GM12873 (cell line): Measurements from ENCODE around the gene TMEM41B.

Experiments
- TF ChIP-seq, protein P1 (sequence below): IDR thresholded peaks from 2 replicates; pipeline ENCODE4 v1.5.1; 2012; ENCODE audit warnings: low read depth, mild to moderate bottlenecking, moderate library complexity, low read length, control low read depth; ENCODE audit not compliant: insufficient read depth; ENCODE audit errors: missing control alignments

The TMEM41B gene

DNA sequence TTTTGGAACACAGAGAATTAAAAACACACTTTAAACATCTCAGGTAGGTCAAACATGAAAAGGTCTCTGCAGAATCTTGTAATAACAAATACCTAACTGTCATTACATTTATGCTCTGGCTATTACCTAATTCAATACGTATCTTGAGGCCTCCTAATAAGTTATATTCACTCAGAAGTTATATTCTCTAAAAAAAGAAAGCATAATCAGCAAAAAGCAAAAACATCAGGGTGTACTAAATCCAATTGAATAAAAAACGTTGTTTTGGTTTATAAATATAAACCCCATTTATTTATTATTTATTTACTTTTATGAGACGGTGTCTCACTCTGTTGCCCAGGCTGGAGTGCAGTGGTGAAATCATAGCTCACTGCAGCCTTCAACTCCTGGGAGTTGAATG lies 10.2 kb downstream of the TMEM41B start:
- TF ChIP-seq, protein P1, sequence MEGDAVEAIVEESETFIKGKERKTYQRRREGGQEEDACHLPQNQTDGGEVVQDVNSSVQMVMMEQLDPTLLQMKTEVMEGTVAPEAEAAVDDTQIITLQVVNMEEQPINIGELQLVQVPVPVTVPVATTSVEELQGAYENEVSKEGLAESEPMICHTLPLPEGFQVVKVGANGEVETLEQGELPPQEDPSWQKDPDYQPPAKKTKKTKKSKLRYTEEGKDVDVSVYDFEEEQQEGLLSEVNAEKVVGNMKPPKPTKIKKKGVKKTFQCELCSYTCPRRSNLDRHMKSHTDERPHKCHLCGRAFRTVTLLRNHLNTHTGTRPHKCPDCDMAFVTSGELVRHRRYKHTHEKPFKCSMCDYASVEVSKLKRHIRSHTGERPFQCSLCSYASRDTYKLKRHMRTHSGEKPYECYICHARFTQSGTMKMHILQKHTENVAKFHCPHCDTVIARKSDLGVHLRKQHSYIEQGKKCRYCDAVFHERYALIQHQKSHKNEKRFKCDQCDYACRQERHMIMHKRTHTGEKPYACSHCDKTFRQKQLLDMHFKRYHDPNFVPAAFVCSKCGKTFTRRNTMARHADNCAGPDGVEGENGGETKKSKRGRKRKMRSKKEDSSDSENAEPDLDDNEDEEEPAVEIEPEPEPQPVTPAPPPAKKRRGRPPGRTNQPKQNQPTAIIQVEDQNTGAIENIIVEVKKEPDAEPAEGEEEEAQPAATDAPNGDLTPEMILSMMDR, result no peak

DNA sequence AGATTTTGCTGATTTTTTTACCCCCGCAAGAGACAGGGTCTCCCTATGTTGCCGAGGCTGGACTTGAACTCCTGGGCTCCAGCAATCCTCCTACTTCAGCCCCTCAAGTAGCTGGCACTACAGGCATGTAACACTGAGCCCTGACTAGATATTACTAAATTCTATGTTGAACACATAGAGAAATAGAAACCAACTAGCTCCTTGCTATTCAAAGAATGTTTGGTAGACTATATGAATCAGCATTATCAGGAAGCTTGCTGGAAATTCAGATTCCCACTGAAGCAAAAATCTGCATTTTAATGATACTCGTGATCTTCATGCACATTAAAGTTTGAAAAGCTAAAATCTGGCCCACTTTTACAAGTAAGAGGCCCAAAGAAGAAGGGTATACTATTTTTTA lies 11.9 kb downstream of the TMEM41B start:
- TF ChIP-seq, protein P1, result no peak

DNA sequence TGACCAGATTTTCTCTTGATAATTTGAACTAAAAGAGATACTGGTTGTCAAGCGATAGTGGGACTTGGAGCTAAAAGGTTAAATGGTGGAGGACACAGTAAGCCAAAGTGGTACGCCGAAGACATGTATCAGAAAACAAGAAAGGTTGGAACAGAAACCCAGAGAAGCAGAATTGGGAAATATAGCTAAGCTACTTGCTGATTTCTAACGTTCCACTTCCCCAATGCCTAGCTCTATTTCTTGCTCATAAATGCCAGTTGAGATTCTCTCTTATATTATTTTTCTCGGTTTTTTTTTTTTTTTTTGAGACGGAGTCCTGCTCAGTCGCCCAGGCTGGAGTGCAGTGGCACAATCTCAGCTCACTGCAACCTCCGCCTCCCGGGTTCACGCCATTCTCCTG lies 12.7 kb downstream of the TMEM41B start:
- TF ChIP-seq, protein P1, result no peak

DNA sequence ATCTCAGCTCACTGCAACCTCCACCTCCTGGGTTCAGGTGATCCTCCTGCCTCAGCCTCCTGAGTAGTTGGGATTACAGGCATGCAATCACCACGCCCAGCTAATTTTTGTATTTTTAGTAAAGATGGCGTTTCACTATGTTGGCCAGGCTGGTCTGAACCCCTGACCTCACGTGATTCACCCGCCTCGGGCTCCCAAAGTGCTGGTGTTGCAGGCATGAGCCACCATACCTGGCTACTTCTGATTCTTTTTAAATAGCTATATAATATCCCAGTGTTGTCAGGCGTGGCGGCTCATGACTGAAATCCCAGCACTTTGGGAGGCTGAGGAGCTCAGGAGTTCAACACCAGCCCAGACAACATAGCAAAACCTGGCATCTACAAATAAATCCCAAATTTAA lies 20.7 kb downstream of the TMEM41B start:
- TF ChIP-seq, protein P1, result no peak

DNA sequence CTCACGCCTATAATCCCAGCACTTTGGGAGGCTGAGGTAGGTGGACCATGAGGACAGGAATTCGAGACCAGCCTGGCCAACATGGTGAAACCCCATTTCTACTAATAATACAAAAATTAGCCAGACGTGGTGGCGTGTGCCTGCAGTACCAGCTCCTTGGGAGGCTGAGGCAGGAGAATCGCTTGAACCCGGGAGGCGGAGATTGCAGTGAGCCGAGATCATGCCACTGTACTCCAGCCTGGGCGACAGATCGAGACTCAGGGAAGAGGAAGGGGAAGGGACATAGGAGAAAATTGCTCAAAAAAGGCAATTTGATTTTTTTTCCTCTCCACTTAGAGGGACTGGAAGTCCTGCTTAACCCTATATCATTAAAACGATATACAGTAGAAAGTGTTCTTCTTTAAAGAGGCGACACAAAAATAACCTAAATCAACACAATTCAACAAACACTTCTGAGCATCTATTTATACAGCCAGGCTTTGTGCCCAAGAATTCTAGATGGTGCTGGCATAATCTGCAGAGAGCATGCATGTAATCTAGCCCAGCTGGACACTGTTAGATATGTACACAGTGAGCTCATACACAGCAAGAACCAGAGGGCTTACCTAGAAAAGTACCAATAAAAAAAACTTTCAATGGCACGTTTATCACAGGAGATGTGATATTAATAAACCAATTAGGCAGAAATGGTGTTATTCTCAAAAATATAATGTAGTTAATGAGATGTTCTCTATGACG lies 28.4 kb downstream of the TMEM41B start:
- TF ChIP-seq, protein P1, result no peak

DNA sequence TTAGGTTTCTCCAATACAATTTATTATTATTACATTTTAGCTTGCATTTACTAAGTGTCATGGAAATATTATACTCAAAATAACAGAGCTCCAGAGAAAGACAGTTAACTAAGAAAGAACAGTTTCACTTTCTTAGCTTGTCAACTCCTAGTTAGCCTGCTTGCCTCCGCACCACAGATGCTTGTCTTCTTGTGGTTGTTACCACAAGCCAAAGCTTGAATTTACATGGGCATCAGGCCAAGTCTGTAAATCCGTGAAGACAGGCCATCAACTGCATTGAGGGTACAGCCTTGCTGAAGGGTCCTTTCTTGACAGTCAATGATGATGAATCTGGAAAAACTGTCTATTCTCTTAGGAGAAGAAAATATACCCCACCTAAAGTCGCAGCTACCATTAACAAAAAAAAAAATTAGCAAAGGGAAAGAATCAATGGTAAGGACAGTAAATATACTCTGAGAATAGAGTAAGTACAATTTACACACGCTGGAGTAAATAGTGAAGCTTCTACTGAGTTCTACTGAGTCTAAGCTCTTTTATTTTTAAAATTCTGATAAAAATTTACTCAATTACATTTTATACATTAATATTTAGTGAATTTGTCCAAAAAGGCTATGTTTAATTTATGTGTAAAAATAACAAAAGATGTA lies 33.6 kb downstream of the TMEM41B start:
- TF ChIP-seq, protein P1, result no peak

DNA sequence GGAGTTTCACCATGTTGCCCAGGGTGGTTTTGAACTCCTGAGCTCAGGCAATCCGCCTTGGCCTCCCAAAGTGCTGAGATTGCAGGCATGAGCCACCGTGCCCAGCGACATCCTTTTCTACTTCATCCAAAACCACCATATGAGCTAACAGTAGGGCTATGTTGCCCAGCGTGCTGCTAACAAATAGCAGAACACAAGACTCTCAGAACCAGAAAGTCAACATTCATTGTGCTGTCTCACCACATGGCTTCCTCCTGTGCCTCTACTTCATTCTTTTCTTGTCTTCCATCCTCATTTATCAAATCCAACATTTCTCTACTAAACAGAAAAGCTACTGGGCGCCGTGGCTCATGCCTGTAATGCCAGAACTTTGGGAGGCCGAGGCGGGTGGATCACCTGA lies 37.2 kb downstream of the TMEM41B start:
- TF ChIP-seq, protein P1, result no peak
